ENCODE measurements around the gene KRTAP10-3.

DNA sequence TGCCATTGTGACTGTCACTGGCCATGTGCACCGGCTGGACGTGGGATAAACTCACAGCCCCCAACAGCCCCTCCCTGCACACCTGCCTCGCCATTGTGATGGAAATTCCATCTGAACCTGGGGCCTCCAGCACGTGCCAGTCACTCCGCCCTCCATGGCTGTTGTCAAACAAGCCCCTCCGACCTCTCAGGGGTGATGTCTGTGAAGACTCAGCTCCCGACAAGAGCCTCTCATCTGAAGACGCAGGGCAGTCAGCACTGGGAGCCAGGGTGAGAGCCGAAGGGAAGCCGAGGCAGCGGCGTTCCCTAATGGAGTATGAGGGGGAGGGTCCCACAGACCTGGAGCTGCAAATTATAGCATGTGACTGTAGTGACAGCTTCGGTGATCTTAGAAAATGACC is 5.9 kb downstream of the KRTAP10-3 start:
- TF ChIP-seq, protein P1, sequence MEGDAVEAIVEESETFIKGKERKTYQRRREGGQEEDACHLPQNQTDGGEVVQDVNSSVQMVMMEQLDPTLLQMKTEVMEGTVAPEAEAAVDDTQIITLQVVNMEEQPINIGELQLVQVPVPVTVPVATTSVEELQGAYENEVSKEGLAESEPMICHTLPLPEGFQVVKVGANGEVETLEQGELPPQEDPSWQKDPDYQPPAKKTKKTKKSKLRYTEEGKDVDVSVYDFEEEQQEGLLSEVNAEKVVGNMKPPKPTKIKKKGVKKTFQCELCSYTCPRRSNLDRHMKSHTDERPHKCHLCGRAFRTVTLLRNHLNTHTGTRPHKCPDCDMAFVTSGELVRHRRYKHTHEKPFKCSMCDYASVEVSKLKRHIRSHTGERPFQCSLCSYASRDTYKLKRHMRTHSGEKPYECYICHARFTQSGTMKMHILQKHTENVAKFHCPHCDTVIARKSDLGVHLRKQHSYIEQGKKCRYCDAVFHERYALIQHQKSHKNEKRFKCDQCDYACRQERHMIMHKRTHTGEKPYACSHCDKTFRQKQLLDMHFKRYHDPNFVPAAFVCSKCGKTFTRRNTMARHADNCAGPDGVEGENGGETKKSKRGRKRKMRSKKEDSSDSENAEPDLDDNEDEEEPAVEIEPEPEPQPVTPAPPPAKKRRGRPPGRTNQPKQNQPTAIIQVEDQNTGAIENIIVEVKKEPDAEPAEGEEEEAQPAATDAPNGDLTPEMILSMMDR (IDR thresholded peaks at IDR 0.05; ENCODE audit: insufficient read depth, low read length, poor library complexity, severe bottlenecking), result no peak
- no peak for TF ChIP-seq EZH2phosphoT487 (conservative IDR thresholded peaks at IDR 0.05; ENCODE audit: low read length)
